ENCODE data around the gene ATXN10.

DNA sequence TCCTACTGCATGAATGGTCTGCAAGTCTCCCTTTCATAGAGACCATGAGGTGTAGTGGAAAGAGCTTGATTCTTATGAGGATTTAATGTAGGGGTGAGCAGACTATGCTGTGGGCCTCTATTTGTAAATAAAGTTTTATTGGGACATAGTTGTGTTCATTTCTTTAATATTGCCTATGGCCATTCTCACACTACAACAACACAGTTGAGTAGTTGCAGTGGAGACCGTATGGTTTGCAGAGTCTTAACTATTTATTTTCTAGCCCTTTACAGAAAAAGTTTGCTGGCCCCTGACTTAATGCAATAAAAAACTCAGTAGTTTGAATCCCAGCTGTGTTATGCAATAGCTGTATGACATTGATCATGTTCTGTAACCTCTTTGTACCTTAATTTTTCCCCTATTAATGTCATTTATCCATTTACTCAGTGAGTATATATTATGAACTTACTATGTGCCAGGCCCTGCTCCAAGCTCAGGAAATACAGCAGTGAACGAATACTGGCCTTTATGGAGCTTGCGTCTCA is 106.3 kb downstream of the ATXN10 start:
- TF ChIP-seq GATA2 (IDR thresholded peaks at IDR 0.05; ENCODE audit: low read depth, low read length) (no peak), GATA3 (IDR thresholded peaks at IDR 0.05; ENCODE audit: low read depth, low read length) (no peak)
